Activated T-cell treated with anti-CD3 and anti-CD28 coated beads for 24 hours (primary cell): ENCODE data around the gene MFRP.

Experiments
- DNase-seq: peaks from one replicate; pipeline ENCODE4 v3.0.0-alpha.2; 2020; ENCODE audit warnings: low read depth

The MFRP gene

DNA sequence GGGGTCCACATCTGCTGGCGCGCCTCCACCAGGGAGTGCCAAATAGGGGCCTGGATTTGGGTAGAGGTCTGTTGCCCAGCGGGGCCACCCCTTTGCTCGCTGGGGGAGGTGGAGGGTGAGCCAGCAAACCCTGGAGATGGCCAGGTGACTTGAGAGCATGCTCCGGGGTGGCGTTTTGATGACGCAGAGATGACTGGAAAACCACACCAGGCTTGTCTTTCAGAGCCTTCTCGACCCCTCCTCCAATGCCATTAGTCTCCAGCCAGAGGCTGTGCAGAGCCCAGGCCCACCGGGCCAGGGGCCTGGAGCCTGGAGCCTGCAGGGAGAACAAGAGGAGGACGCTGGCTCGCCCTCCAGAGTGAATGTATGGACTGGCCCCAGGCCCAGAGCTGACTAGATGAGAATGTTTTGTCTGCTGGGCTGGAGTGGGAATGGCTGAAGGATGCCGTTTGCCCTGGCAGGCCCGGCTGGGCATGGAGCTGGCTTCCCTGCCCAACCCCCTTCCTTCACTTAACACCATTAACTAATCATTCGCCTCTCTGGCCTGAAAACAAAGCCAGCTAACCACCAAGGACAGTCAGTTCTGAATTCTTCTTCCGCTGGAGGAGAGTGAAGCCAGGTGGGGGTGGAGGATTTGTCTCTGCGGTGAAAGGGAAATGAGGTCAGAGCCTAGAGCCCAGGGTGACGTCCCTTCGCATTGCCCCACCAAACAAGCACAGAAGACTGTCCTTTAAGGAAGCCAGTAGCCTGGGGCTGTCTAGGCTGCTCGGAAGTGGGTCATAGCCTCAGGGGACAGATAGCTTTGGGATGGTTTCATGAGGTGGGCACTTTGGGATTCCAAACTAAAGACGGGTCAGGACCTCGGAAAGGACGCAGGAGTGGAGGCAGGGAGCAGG is 28.0 kb downstream of the MFRP start:
- no peak for DNase-seq

DNA sequence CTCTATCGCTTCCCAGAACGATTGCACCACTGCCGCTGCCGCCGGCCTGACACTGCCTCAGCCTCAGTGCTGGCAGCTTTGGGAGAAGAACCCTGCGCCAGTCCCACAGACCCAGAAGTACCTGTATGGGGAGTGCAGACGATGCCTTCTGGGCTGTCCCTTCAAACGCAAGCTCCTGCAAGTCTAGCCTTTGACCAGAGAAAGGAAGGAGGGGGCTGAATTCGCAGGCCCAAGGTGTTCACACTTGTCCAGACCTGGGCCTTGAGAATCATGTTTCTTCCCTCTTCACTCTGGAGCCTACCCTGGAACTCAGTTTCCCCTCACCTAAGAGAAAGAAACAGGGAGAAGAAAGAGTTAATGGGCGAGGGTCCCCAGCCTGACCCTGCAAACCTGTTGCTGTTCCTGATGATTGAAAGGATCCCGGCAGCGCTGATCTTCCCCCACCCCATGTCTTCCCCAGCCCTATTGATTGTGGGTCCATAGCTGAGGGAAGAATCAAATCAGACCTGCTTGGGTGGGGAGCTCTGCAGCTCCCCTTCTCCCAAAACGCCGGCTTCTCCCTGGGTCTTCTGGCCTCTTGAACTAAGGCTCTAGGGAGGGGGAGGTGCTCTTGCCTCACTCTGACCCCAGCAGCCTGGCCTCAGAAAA is 28.8 kb downstream of the MFRP start:
- no peak for DNase-seq

DNA sequence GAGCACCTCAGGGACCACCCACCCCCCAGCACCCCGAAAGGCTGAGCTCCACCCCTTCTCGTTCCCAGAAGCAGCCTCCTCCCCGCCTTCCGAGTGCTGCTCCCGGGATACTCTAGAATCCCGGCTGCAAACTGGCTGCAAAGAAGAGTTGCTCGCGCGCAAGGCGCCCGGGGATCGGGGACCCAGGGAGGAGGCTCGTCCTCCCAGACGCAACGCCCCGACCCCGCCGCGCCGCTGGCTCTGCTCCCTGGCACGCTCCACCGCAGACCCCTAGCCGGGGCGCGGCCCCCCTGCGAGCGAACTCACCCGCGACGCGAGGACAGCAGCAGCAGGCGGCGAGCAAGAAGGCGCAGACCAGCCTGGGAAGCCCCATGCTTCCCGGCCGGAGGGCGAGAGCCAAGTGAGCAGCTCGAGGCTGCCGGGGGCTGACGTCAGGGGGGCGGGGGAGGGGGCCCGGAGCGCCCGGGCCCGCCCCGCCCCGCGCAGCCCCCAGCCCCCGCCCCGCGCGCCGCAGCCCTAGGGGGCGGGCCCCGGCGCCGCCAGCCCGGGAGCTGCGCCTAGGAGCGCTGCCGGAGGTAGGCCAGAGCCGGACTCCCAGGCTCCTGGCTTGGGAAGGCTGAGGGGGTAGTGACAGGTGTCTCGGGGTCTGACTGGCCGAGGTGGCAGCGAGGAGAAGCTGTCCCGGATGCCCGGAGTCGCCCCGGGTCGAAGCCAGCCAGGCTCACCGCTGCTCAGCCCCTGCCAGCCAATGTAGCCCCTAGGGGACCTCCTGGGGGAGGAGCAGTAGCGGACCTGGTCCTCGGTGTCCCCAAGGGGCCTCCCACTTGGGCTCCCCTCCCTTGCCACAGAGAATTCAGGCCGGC is 29.5 kb downstream of the MFRP start, which contains the start of gene MCAM:
Gene MCAM (minus strand): TSS at position 402 of the 863 bp plus-strand sequence. CDS start 29 bp downstream, at position 373.
- no peak for DNase-seq

DNA sequence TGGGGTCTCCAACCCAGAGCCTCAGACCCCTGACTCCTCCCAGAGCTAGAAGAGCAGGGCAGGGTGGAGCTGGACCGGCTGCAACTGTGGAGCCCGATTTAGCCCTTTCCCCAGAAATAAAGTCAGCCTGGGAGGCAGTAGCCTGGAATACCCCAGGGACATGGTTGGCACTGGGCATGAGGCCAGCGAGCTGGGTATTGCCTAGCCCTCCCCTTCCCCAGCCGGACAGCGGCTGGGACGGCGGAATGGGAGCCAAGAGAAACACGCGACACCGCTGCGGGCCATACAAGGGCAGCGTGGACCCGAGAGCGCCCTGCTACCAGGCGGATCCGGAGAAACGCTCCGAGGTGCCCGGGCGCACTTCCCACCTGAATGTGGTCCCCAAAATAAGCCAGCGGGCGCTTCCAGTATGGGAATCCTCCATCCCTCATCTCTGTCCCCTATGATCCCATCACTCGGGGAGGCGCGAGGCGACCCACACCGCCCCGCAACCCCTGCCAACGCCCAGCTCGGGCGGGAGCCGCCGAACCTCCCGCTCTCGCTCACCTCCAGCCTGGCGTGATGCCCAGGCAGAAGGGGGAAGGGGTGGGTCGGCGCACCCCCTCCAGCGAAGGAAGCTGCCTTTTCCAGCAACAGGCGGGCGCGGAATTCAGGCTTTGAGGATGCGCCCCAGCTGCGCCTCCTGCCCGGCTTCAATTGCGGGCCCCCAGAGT is 30.3 kb downstream of the MFRP start:
- no peak for DNase-seq

DNA sequence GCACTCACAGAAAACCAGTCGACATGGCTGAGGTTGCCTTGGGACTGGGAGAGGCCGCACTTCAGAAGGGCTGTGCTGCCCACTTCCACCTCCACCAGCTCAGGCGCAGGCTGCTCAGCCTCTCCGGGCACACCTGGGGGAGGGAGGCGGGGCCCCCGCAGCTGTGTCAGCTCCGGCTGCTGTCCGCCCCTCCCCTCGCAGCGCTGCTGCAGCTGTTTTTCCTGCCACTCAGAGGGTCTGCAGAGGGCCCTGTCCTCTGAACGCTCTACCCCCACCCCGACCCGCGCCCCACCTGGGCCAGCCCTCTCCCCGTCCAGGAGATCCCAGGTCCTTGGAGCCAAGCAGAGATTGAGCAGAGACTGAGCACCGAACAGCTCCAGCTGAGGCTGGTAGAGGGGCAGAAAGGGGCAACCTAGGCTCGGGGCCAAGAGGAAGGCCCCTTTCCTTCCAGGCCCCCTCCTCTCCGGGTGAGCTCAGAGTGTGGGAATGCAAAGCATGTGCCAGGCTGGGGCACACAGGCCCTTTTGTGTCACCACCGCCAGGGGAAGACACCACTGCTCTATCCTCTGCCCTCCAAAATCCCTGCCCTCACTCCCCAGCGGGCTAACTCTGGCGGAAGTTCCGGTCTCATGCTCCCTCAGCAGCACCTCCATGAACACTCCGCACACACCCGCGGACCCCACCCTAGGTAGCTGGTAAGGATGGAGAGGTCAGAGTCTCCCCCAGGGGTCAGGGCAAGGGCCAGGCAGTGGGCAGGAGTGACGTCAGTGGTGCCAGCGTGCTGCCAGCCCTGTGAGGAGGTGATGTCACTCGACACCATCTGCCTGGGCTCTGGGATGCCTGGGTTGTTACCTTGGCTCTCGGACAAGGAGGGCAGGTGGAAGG is 31.1 kb downstream of the MFRP start:
- no peak for DNase-seq

DNA sequence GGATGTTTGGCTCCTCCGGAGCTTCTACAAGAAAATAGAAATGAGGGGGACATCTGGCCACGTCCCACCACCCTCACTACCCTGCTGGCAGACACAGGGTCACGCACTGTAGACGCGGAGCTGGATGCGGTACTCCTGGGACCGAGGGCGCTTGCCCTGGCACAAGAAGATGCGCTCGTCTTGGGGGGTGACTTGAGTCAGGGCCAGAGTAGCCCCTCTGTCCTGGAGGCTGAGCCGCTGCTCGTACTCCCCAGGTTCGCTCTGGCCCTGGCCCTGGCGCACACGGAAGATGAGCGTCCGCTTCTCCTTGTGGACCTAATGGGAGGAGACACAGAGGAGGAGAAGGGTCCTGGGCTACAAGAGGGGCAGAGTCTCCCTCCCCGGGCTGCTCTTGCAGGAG is 31.8 kb downstream of the MFRP start:
- DNase-seq, result no peak

DNA sequence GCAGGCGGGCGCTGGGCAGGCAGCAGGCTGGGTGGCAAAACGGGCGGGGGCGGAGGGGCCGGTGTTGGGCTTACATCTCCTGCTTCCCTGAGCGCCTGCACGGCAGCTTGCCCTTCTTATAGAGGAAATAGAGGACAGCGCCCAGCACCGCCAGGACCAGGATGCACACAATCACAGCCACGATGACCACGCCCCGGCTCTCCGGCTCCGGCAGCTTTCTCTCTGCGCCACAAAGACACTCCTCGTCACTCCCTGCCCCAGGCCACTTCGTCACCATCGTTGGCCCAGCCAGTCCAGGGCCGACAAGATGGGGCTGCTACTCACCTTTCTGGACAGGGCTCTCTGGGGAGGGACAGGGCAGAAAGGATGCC is 35.8 kb downstream of the MFRP start:
- DNase-seq, result no peak

DNA sequence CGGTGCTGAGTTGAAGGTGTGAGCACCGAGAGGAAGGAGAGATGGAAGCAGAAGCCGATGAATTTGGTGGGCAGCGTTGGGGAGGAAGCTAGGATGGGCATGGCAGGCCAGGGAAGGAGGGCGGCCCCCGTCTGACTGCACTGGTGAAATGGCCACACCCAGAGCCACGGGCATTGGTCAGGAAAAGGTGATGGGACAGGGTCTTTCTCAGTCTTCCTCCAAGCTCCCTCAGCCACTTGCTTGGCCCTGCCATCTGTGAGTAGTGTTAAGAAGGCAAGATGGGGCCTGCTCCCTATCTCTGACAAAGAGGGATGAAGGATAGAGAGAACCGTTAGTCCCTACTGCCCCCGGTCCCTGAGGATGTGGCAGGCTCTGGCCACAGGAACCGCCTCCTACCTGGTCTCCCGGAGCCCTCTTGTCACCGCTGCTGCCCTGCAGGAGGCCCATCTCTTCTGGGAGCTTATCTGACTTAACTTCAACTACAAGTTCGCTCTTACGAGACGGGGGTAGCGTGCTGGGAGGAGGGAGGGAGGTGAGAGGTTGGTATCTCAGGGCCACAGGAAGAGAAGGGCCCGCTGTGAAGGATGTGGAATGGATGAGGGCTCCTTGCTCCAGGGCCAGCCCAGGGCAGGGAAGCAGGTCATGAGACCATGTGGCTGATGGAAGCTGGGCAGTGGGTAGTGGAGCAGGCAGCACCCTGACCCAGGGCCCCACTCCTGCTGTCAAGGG is 36.4 kb downstream of the MFRP start:
- DNase-seq, result no peak

DNA sequence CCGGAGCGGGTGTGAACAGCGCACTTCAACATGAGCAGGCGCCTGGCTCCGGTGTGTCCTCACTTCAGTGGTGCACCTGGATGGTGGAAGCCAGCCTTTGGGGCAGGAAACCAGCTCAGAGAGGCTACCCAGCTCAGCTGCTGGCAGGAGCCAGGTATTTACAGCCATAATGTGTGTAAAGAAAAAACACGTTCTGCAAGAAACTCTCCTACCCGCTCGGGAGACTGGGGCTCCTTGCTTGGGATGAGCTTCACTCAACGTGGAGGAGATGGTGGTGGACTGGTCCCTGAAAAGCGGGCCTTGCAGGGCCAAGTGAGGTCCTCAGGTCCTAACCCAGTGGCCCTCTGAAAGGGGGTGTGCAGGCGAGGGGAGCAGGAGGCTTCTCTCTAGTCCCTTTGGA is 37.1 kb downstream of the MFRP start:
- no peak for DNase-seq

DNA sequence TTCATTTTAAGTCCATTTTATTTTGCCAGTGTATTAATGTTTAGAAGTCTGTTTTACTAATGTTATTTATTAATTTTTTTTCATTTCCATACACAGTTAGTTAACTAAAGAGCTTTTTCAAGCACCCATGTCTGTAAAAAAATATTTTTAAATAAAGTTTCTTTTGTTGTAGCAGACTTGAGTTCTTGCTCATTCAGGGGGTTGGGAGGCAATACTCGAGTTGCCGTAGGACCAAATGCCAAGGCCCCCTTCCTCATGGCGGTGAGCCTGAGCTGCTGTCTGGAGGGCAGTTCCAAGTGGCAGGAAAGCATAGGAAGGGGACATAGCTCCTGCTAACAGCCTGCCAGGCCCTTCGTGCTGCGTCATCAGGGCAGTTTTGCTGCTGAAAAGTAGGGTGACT is 38.5 kb downstream of the MFRP start:
- no peak for DNase-seq

DNA sequence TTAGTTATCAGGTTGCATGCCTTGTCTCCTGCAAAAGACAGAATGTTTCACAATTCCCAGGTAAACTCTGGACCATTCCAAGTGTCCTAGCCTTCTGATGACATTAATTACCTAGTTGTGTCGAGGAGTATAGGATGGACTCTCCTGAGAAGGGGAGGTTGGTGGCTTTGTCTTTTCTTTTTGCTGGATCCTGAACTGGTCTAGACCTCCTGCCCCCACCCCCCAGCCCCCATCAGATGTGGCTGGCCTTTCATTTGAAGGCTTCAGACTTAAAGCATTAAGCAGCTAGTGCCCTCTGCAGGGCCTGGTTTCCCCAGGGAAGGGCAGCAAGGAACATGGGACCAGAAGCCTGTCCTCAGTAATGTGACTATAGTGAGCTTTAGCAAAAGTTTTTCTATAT is 39.3 kb downstream of the MFRP start:
- no peak for DNase-seq

DNA sequence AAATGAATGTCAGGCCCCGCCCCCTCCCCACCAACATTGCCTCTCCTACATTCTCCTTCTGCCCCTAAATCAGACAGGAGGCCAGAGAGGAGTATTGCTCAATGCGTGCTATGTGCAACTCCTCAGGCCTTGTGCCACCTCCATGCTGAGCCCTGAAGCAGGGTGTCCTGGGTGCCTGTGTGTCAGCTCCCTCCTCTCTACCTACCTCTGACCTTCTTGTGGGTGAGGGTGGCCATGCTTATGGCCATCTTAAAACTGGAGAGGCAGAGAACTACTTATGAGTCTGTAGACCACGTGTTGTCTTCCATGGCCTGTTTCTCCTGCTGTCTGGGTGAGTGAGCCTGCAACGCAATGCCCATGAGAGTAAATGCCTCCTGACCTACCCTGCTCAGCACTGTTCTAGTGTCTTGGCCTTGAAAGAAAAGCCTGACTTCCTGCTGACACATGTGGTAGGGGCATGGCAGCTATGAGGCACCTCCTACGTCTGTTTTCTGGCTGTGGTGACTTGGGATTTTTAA is 40.1 kb downstream of the MFRP start:
- DNase-seq, result no peak

DNA sequence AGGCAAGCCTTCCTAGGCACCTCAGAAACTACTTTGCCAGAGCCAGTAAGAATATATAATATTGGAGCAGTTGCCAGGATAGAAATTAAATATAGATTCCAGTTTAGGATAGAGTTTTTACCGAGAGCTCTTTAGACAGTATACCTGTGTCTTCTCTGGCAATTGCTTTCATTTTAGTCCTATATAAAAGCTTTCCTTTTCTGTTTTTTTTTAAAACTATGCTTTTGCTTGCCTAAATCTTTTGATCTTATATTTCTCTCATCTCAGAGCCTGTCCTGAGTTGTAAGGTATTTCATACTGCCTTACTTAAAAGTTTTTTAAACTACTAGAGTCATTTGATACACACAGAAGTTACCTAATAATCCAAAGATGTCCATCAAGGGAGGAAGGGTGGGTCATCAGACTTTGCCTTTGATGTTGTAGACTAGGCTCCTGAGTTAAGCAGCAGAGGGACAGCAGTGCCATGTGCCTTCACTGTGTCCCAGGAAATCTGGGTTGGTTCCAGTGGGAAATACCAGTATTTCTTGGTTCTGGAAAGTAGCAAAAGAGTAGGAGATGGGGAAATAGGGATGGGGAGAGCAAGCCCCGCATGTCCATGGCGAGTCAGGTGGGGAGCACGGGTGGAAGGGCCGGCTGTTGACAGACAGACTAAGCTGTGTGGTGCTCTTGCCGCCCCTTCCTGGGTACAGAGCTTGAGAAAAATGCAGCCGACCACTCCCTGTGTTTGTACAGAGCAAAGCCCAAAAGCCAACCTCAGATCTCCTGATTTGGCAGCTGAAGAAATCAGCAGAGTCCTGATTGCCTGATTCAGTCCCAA is 40.7 kb downstream of the MFRP start:
- no peak for DNase-seq

DNA sequence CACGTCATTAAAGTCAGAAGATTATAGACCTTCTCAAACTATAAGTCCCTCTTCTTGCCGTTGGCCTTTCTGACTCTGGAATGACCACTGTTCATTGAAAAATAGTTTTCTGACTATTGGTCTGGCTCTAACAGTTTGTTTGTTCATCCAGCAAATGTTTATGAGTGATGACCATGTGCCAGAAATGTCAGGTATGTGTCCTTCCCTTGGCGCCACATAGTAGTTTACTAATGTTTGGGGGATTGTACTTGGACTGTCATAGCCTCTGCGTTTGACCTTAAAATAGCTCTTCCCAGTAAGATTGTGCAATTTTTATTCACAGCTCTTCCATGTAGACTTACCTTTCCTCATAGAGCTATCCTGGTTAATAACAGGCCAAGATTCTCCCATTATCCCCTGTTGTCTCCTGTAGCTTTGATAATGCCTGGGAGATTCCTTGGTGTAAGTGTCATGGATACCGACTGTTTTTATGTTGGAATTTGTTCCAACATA is 43.2 kb downstream of the MFRP start:
- DNase-seq, result no peak

DNA sequence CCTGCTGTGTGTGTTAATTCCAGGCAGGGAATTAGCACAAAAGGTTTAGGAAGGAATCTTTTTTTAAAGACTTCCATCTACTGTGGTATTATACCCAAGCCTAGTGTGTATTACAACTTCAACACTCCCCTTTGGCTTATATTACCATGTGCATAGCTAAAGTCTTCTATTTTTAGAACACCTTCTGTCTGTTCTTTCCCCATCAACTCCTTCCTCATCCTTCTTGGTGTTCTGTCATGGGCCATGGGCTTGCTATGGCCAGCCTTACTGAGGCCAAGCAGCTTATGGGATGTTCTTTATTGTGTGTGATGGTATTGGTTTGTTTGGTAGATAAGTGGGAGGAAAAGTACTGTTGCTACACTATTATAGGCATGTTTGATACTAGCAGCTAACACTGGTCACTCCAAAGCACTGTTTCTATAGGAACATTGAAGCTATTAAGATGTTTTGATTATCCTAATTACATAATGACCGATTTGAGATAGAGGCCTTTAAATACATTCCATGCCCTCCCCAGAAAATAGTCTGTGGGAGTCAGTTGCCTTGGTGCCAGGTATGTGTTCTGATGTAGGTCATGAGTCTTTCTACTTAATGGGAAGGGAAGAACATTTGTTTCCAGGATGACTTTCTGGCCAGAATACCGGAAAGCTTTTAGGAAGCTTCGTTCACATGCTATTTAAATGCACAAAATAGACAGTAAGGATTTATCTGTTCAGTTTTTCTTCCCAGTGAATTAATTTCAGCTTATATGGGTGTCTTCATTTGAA is 46.1 kb downstream of the MFRP start:
- no peak for DNase-seq

DNA sequence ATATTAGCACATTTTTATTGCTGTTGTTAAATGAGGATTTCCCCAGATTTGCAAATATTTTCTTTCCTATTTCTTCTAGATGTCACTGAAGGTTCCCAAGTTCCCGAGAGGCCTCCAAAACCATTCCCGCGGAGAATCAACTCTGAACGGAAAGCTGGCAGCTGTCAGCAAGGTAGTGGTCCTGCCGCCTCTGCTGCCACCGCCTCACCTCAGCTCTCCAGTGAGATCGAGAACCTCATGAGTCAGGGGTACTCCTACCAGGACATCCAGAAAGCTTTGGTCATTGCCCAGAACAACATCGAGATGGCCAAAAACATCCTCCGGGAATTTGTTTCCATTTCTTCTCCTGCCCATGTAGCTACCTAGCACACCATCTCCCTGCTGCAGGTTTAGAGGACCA is 47.1 kb downstream of the MFRP start:
- no peak for DNase-seq

DNA sequence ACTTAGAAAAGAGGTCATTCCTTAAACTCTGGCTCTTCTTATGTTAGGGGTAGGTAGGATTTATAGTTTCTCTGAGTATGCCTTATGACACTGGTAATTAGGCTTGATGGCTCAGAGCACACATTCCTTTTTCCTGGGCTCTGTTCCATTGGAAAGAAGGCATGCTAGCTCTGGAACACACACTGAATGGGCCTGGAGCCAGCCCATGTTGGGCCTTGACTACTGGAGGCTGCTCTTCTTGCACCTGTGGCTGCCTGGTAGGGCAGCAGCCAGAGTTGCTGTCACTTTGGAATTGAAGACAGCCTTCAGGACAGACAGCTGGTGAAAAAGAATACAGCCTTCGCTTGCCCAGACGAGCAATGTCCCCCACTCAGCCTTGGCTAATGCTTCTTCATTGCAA is 47.8 kb downstream of the MFRP start:
- no peak for DNase-seq

DNA sequence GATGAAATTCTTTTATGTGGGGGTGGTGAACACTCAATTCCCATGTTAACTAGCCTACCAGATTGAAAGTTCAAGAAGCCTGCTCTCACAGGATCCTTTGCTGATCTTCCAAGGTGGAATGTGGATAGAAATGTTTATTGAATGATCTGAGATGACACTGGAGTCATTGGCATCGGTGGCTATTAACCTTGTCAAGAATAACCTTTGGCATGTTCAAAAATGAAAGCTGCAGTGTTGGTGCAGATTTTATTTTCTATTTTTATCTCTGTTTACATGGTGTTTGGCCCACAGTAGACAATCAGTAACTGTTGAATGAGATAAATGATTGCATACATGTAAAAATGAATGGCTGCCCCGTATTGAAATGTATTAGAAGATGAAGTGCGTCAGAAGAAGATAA is 48.6 kb downstream of the MFRP start:
- no peak for DNase-seq
